HepG2 (cell line): Measurements from ENCODE around the gene ARIH2. TPM values are rescaled to one million over a fixed set of nuclear protein-coding genes. Genes with fewer than 3 reads are reported as not detected.

ENCODE experiments used
- ARHGAP35 ChIP-seq: sonication (generic); formaldehyde crosslinking; IDR thresholded peaks from 2 replicates; pipeline ENCODE4 v1.9.0; 2022; ENCODE audit warnings: mild to moderate bottlenecking, inconsistent platforms, moderate library complexity, missing genetic modification reagents, borderline replicate concordance
- EP300 ChIP-seq, 3 experiments: sonication (generic) in 1 of 3; formaldehyde crosslinking in 1 of 3; IDR thresholded peaks; 2 replicates each; pipeline versions ENCODE4 v1.5.1 to v1.6.1; 2011 to 2020; ENCODE audit warnings: low read depth in 2 of 3, low read length in 2 of 3, borderline replicate concordance in 1 of 3, improper control_type of control experiment in 1 of 3, mild to moderate bottlenecking in 1 of 3, missing genetic modification reagents in 1 of 3, moderate library complexity in 1 of 3
- ETV5 ChIP-seq: IDR thresholded peaks from 2 replicates; pipeline ENCODE4 v1.6.1; 2018; ENCODE audit warnings: missing biosample characterization, missing genetic modification reagents, inconsistent platforms, borderline replicate concordance
- HNRNPL ChIP-seq: fragments of 200-400 bp; formaldehyde crosslinking; IDR thresholded peaks from 2 replicates; pipeline ENCODE4 v1.6.1; 2017; ENCODE audit warnings: mild to moderate bottlenecking, low read depth, low read length
- MEF2D ChIP-seq: sonication (generic); formaldehyde crosslinking; IDR thresholded peaks from 2 replicates; pipeline ENCODE4 v1.5.1; 2020; ENCODE audit warnings: mild to moderate bottlenecking, missing genetic modification reagents
- NFYC ChIP-seq: IDR thresholded peaks from 2 replicates; pipeline ENCODE4 v1.6.1; 2016; ENCODE audit warnings: missing genetic modification reagents, missing compliant biosample characterization
- NKX3-1 ChIP-seq: sonication (generic); formaldehyde crosslinking; IDR thresholded peaks from 2 replicates; pipeline ENCODE4 v1.5.0; 2020; ENCODE audit warnings: missing genetic modification reagents
- NR2F6 ChIP-seq, 2 experiments: IDR thresholded peaks; 2 replicates each; pipeline ENCODE4 v1.6.1; 2016; ENCODE audit warnings: antibody characterized with exemption in 1 of 2, mild to moderate bottlenecking in 1 of 2
- PAX8 ChIP-seq: sonication (generic); formaldehyde crosslinking; IDR thresholded peaks from 2 replicates; pipeline ENCODE4 v1.8.0; 2022; ENCODE audit warnings: mild to moderate bottlenecking, missing genetic modification reagents, borderline replicate concordance
- PAXIP1 ChIP-seq: sonication (generic); formaldehyde crosslinking; conservative IDR thresholded peaks from 2 replicates; pipeline ENCODE4 v1.4.0; 2020; ENCODE audit warnings: mild to moderate bottlenecking, missing genetic modification reagents, moderate library complexity
- POGZ ChIP-seq: sonication (generic); formaldehyde crosslinking; IDR thresholded peaks from 2 replicates; pipeline ENCODE4 v1.4.0; 2020; ENCODE audit warnings: mild to moderate bottlenecking, missing genetic modification reagents
- SP5 ChIP-seq: IDR thresholded peaks from 2 replicates; pipeline ENCODE4 v1.6.1; 2016; ENCODE audit warnings: low read depth, borderline replicate concordance
- TCF12 ChIP-seq, 2 experiments: fragments of 450-650 bp in 1 of 2; sonication (generic) in 1 of 2; formaldehyde crosslinking in 1 of 2; IDR thresholded peaks; 2 replicates each; pipeline versions ENCODE4 v1.6.1 to v1.8.0; 2017 to 2022; ENCODE audit warnings: antibody characterized with exemption in 1 of 2, mild to moderate bottlenecking in 1 of 2, missing genetic modification reagents in 1 of 2, moderate library complexity in 1 of 2
- TFAP4 ChIP-seq: sonication (generic); IDR thresholded peaks from 2 replicates; pipeline ENCODE4 v1.6.1; 2016; ENCODE audit warnings: low read depth, borderline replicate concordance
- THAP7 ChIP-seq: sonication (generic); formaldehyde crosslinking; IDR thresholded peaks from 2 replicates; pipeline ENCODE4 v1.8.1; 2023; ENCODE audit warnings: mild to moderate bottlenecking, missing genetic modification reagents
- TOE1 ChIP-seq: sonication (generic); formaldehyde crosslinking; IDR thresholded peaks from 2 replicates; pipeline ENCODE4 v1.4.0; 2020; ENCODE audit warnings: mild to moderate bottlenecking, missing genetic modification reagents
- ZFP91 ChIP-seq: sonication (generic); formaldehyde crosslinking; IDR thresholded peaks from 2 replicates; pipeline ENCODE4 v1.9.0; 2022; ENCODE audit warnings: missing genetic modification reagents, mild to moderate bottlenecking, borderline replicate concordance
- ZNF136 ChIP-seq: sonication (generic); formaldehyde crosslinking; IDR thresholded peaks from 2 replicates; pipeline ENCODE4 v1.8.1; 2022; ENCODE audit warnings: low read depth, mild to moderate bottlenecking, moderate library complexity, missing genetic modification reagents
- ZNF30 ChIP-seq: sonication (generic); formaldehyde crosslinking; IDR thresholded peaks from 2 replicates; pipeline ENCODE4 v1.5.0; 2020; ENCODE audit warnings: mild to moderate bottlenecking, missing genetic modification reagents
- ZNF543 ChIP-seq: sonication (generic); formaldehyde crosslinking; IDR thresholded peaks from 2 replicates; pipeline ENCODE4 v1.4.0; 2020; ENCODE audit warnings: mild to moderate bottlenecking, missing genetic modification reagents
- polyA plus RNA-seq, 8 experiments: library from polyadenylated mRNA; depleted of rRNA in 3 of 8; stranded (reverse) in 7 of 8; unstranded in 1 of 8; fragments of >200 nt; fragmentation: Illumina TruSeq in 4 of 8; extraction: Trizol in 4 of 8; gene quantifications; 2 replicates each; pipeline versions ENCODE4 v1.2.1 to v1.2.3, GENCODE V29; 2011 to 2016; ENCODE audit warnings: low read depth in 4 of 8, missing spikeins in 1 of 8, mixed read lengths in 1 of 8; ENCODE audit not compliant: insufficient read depth in 1 of 8
- total RNA-seq, 5 experiments: library from RNA; depleted of rRNA; stranded (reverse); fragments of >200 nt; fragmentation: Illumina TruSeq; extraction: Trizol; gene quantifications; 2 replicates each; pipeline ENCODE4 v1.2.3, GENCODE V29; 2016; ENCODE audit warnings: low read depth in 1 of 5

ARIH2 gene
- total and polyA plus RNA-seq, 2 of the 13 experiments (the other 11 are each of a cell fraction or from before 2014, with no cell fraction given): 64.8 to 83.3 TPM

- TF ChIP-seq ZNF30 (CRISPR knock-in tag) (peak; percentile 71; the same call in 1 of the 2 replicates), NKX3-1 (CRISPR knock-in tag) (peak; percentile 91), NR2F6 (IDR thresholded peaks at IDR 0.05) (no peak), NR2F6 (CRISPR knock-in tag; IDR thresholded peaks at IDR 0.05) (peak; percentile 33; the same call in 1 of the 2 replicates), THAP7 (peak; percentile 68; the same call in 1 of the 2 replicates), TCF12 (IDR thresholded peaks at IDR 0.05) (no peak), TCF12 (CRISPR knock-in tag; IDR thresholded peaks at IDR 0.05) (no peak; the same call in 1 of the 2 replicates), EP300 (IDR thresholded peaks at IDR 0.05; ENCODE audit: low read depth in 2 of 2, low read length in 2 of 2) (peak in 1 of 2 experiments; percentile 42; a peak in 1 of 4 replicates), EP300 (CRISPR knock-in tag; IDR thresholded peaks at IDR 0.05; ENCODE audit: borderline replicate concordance) (peak; percentile 63), PAX8 (CRISPR knock-in tag) (no peak), PAXIP1 (CRISPR knock-in tag) (no peak; the same call in 1 of the 2 replicates), HNRNPL (peak; percentile 69), ZFP91 (peak; percentile 95), SP5 (CRISPR knock-in tag) (peak; percentile 37; the same call in 1 of the 2 replicates), ZNF543 (CRISPR knock-in tag) (peak; percentile 76; the same call in 1 of the 2 replicates), ETV5 (peak; percentile 72), ARHGAP35 (CRISPR knock-in tag) (peak; percentile 75; the same call in 1 of the 2 replicates), MEF2D (CRISPR knock-in tag) (peak; percentile 90), ZNF136 (0 out of 2 replicates have a peak, but pooled peaks have one; percentile 35), TFAP4 (peak; percentile 43; the same call in 1 of the 2 replicates), NFYC (peak; percentile 64), POGZ (CRISPR knock-in tag) (peak; percentile 85), TOE1 (no peak)
Observed at GRCh38 chr3:49028673-49029562, 110.3 kb downstream of the ARIH2 start, which contains the start of gene IMPDH2 (continued).
